NCI-H2081 (cell line): Measurements from ENCODE around the gene TNRC18.
"Not testable (repeated sequence)": the region's sequence is repeated elsewhere in the genome, so short reads cannot be mapped to it uniquely, and the experiment has no call there.

Experiments
- DNase-seq, 2 experiments: peaks; one replicate each; lab custom pipeline; 2025; lab: John Stamatoyannopoulos, UW

The TNRC18 gene

DNA sequence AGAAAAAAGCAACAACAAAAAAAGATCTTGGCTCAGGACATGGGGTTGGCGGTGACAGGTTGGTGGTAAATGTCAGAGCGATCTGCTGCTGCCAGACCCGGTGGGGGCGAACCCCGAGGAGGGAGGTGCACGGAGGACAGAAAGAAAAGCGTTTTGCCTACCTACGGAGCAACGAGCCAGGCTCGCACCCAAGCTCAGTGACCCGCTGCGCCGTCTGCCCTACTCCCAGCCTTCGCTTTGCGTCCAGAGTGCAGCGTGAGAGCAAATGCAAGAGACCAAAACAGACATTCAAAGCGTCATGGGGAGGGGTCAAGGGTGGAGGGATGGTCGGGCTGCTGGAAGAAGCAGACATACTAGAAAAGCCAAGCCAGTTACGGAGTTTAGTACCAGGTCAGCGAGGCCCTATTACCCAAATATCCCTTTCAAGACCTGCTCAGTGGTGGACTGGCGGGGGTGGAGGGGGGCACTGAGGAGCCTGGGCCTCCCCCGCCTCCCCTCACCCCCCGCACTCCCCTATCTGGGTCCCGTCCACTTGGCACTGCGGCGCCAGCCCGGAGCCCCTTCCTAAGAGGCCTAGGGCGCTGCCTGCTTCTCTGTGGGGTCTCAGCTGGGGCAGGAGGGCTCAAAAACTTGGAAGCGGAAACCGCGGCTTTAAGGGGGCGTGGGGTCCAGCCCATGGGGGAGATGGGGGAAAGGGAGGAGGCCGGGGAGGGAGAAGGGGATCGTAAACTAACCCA is 74.0 kb downstream of the TNRC18 start:
- DNase-seq = no peak

DNA sequence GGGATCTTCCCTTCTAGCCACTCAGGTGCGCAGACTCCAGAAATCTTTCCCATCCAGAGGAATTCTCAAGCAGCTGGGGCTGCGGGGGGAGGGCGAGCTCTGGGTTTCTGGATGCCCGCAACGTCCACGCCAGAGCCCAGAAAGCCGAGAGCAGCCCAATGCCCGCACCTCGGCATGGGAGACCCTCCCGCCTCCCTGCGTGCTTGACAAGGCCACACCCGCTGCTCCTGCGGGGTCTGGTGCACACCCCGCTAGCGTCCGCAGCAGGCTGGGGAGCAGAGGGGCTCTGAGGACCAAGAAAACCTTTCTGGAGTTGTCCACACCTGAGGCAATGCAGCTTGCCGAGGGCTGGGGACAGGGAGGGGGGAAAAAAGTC is 74.6 kb downstream of the TNRC18 start:
- no peak for DNase-seq

DNA sequence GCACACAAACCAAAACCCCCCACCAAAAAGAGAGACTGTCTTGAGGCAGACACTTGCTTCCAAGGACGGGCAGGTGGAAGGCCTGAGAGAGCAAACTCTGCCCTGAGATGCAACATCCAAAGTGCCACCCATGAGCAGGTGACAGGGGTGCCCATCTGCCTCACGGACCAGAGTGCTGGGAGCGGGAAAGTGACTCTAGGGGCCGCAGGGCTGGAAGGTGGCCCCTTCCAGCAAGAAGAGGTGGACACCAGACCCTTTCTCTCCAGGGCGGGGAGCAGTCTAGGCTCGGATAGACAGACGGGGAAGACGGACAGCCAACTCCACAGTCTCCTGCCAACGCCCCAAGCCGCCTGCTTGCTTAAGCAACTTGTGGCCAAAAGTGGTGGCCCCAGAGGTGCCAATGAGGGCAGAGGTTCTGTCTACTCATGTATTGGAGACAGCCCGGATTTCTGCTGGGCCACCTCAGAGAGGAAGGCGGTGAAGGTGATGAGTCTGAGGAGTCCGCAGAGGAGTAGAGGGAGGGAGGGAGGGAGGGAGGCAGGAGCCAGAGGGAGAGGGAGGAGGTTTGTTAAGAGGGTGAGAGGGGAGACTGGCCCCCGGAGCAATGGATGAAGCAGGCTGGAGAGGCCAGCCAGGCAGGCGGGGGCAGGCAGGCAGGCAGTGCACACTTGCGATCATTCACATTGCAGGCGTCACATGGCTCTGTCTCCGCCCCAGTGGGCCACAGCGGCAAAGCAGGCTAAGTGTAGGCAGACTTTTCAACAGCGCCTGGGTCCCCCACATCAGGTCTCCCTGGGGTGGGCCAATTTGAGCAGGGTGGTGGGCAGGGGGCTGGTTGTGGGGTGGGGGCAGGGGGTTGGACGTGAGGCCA is 75.3 kb downstream of the TNRC18 start:
- DNase-seq = no peak

DNA sequence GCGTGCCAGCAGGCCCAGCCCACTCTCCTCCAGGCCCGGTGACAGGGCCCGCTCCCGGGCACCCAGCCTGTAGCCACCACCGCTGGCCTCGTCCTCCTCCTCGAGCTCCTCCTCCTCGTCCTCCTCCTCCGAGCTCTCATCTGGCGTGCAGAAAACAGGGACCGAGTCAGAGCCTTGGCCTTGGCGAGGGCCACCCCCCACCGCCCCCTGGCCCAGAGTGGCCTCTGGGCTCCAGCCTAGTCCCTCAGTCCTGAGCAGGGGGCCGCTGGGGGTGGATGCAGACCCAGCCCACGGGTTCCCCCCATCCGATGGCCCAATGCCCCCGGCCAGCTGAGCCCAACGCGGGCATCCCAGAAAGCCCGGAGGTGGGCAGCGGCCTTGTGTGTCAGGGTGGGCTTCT is 78.0 kb downstream of the TNRC18 start:
- no peak for DNase-seq

DNA sequence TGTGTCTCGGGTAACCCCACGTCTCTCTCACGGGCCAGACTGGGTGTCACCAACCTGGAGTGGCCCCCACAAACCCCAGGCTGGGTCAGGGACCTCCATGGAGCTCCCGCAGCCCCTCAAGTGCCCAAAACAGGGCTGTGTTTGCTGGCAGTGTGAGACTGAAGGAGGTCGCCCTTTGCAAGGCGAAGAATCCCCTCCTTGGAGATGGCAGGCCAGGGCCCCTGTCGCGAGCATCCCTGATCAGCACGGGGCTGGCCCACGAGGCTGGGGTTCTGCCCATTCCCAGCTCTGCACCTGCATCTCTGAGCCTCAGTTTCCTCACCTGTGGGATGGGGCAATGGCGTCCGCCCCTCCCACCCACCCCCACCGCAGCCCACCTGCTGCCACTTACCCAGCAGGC is 78.5 kb downstream of the TNRC18 start:
- DNase-seq = no peak

DNA sequence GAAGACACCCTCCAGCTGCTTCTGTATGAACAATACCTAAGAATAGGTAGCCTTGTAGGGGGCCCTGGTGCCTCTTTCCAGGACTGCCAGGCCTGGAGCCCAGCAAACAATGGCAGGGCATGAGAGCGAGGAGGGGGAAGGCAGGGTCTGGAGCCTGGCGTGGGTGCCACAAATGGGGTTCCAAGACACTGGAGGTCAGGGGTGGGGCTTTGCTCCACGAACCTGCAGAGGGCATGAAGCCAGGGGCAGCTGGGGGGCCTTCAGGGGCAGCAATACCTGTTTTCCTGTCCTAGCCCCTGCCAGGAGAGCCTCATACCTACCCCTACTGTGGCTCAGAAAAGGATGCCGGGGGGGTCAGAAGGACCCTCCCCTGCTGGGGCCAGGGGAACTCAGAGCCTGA is 79.3 kb downstream of the TNRC18 start:
- no peak for DNase-seq

DNA sequence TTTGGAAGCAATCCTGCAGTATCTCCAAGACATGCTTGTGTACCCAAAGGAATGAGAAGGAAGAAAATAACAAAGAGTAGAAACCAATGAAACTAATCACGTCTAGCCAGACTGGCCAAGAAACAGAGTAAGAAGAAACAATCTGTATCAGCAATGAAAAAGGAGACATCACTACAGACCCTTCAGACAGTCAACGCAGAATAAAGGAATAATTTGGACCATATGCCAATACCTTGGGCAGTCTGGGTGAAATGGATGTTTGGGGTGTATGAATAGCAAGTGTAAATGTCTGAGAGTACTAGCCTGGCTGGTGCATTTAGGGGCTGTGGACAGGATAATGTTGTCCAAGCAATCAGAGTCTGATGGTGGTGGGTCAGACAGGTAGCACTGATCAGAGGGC is 79.8 kb downstream of the TNRC18 start:
- DNase-seq = no peak

DNA sequence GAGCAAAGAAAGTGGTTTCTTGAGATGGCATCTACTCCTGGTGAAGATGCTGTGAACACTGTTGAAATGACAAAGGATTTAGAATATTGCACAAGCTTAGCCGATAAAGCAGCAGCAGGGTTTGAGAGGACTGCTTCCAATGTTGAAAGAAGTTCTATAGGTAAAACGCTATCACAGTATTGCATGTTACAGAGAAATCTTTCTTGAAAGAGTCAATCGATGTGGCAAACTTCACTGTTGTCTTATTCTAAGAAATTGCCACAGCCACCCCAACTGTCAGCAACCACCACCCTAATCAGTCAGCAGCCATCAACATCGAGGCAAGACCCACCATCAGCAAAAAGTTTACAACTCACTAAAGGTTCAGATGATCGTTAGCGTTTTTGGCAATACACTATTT is 81.0 kb downstream of the TNRC18 start:
- DNase-seq = no peak

DNA sequence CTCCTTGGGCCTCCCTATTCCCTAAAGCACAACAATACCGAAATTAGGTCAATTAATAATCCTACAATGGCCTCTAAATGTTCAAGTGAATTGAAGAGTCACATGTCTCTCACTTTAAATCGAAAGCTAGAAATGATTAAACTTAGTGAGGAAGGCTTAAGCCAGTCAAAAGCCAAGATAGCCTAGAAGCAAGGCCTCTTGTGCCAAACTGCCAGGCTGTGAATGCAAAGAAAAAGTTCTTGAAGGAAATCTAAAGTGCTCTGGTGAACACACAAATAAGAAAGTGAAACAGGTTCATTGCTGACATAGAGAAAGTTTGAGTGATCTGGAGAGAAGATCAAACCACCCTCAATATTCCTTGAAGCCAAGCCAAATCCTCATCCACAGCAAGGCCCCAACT is 83.7 kb downstream of the TNRC18 start:
- no peak for DNase-seq

DNA sequence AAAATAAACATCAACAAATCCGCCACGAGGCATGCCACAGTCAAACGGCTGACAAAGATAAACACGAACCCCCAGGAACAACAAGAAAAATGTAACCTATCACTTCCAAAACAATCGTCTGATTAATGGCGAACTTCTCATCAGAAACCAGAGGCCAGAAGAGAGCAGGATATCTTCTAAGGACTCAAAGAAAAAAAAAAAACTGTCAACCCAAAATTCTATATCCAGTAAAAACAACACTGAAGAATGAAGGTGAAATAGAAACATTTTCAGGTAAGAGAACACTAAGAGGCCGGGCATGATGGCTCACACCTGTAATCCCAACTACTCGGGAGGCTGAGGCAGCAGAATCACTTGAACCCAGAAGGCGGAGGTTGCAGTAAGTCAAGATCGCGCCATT is 86.6 kb downstream of the TNRC18 start:
- DNase-seq = no peak

DNA sequence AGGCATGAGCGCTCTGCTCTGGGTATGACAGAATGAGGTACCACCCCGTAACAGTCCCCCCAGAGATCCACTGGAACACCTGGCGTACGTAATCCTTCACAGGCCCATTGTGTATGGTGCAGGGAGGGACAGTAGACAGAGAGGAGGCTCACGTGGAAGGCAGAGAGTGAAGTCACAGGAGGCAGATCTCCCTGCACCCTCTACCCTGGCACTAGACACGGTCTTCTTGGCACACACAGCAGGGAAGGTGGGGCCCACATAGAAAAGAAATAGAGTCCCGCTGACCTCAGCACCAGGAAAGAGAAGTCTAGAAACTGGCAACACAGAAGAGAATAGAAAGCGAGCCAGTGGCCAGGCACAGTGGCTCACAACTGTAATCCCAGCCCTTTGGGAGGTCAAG is 89.0 kb downstream of the TNRC18 start:
- no peak for DNase-seq

DNA sequence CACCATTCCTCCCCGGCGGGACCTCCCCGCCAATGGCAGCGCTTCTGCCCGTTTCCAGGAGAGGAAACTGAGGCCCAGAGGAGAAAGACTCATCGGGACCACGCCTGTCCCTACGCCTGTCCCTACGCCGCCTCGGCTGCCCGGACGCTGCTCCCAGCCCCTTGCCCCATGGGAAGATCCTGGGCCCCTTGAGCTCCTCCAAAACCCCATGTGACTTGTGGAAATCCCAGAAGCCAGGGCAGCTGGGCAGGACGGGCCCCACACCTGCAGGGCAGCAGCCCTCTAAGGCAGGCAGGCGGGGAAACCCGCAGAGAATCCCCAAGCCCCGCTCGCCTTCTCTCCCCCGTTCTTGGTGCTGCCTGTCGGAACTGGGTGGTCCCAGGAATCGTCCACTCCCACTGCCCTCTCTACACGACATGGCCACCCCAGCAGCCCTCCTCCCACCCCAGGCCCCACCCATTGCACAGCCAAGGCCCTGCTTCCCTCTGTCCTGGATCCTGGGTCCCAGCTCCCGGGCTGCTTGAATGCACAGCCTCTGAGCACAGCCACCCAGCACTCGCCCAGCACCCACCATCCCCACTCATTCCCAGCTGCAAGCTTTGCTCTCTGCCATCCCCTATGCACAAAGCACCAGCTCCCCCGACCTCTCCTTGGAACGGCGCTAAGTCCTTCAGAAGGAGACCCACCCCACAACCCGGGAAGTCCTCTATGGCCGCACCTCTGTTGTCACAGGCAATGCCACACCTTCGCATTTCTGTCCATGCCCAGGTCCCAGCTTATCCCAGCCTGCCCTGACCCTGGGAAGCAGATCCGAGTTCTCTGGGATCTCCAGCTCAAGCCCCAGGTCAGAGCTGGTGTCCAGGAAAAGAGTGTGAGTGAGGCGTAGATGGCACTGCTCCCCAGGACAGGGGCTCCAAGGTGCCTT is 90.3 kb downstream of the TNRC18 start:
- no peak for DNase-seq

DNA sequence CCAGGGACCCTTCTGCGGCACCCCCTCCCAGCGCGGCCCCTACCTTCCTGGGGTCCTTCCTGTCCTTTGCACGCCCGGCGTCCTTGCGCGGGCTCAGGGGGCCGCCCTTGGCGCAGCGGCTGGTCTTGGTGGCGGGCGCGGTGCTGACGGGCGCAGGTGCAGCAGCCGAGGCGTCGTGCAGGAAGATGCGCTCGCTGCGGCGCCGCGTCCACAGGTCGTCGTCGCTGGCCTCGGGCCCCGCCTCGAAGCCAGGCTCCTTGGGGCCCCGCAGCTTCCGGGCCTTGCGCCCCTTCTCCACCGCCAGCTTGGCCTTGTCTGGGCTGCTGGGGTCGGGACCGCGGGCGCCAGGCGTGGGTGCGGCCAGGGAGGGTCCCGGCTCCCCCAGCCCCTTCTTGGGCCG is 91.1 kb downstream of the TNRC18 start:
- no peak for DNase-seq

DNA sequence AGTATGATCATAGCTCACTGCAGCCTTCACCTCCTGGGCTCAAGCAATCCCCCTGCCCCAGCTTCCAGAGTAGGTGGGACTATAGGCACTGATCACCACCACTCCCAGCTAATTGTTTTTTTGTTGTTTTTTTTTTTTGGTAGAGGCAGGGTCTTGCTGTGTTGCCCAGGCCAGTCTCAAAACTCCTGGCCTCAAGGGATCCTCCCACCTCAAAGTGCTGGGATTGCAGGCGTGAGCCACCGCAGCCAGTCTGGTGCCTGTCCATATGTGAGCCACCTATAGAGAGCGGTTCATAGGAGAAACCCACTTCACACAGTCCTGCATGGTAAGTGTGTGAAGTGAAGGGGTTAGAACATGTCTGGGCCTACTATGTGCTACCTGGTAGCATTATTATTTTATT is 93.3 kb downstream of the TNRC18 start:
- no peak for DNase-seq

DNA sequence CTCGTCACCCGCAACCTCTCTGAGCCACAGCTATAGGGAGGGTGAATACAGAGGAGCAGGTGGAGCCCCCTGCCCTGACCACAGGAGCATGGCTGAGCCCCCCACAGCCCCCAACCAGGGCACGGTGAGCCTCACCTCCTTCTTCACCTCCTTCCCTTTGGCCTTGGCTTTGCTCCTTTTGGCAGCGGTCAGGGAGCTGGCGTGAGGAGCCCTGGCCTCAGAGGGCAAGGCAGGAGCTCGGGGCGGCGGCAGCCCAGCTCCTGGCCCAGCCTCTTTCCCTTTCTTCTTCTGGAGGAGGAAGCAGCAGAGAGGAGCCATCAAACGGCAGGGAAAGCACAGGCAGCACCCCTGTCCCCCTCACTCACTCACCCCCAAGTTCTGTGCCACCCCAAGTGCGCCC is 98.7 kb downstream of the TNRC18 start:
- DNase-seq = no peak

DNA sequence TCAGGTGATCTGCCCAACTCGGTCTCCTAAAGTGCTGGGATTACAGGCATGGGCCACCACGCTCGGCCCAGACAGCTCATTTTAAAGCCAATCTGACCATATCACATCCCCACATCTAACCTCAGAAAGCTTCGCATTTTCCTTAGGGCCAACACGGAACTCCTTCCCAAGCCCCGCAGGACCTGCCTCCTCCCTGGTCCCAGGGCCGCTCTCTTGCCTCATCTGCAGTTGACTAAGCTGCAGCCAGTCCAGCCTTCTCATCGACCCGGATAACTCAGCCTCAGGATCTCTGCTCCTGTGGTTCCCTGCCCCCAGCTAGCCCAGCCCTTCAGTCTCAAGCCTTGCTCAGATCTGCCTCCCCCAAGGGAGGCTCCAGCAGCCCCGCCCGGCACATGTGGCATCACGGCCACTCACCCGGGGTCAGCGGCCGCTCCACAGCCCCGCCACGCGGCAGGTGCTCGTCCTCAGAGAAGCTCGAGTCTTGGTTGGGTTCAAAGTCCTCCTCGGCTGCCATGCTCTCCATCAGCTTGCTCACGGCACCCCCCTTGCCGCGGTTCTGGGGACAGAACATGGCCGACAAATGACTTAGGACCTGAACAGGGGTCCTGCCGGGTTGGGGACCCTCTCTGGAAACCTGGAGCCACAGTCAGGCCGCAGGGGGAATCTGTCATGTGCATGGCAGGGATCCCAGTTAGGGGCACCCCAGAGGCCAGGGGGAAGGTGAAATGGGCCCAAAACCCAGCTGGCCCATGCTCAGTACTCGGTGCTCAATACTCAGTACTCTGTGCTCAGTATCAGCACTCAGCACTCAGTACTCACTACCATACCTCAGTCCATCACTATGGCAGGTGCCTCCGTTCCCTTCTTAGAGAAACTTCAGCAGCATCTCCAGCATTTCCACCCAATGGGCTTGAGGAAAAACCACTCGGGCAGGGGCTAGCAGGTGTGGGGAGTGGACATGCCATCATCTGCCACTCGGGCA is 99.5 kb downstream of the TNRC18 start:
- DNase-seq = not testable (repeated sequence)

DNA sequence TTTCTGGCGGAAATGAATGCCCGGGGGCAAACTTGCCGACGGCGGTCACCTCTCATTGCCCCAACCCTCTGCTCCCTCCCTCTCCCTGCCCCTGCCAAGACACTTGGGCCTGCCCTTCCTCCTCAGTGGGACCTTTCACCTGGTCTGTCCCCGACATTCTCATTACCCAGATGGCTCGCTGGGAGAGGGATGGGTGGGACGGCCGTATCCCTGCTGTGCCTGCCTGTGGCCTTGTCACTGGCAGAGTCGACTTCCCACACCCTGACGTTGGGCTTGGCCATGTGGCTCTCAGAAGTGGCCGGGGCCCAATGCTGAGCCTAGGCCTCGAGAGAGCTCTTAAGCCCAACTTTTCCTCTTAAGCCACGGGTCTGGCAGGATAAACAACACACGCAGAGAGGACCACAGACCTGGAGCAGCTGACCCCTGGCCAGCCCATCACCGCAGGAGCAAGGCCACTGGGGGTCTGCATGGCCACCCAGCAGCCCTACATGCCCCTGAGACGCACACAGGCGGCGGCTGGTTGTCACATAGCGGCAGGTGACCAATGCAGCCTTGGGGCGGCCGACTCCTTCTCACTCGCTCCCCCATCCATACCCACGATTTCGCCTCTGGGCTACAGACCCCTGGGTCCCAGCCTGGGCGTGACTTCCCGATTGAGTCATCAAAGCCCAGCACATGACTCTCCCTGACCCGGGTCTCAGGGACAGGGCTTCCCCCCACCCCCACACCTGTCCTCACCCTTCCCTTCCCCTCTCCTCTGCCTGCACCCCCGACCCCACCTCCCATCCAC is 100.8 kb downstream of the TNRC18 start:
- DNase-seq = no peak

DNA sequence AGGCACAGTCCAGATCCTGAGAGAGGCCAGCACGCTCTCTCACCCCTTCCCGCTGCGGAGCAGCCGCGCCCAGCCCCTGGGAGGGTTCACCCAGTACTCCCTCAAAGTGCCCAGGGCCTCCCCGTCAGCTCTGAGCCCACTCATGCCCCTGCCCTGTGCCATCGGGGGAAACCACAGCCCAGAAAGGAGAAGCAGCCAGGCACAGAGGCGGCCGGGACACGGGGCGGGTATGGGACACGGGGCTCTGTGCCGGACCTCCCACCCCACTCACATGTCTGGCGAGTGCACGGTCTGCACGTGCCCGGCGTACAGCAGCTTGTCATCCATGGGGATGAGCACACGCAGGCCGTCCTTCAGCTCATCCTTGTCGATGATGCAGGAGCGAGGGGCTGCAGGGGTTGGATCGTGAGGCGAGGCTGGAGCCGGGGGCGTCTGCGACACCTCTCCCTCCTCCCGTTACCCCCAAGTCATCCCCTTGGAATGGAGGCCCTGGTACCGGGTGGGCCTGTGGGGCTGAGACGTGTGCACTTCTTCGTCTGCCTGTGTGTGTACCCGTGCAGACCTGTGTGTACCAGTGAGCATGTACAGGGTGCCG is 102.7 kb downstream of the TNRC18 start:
- no peak for DNase-seq

DNA sequence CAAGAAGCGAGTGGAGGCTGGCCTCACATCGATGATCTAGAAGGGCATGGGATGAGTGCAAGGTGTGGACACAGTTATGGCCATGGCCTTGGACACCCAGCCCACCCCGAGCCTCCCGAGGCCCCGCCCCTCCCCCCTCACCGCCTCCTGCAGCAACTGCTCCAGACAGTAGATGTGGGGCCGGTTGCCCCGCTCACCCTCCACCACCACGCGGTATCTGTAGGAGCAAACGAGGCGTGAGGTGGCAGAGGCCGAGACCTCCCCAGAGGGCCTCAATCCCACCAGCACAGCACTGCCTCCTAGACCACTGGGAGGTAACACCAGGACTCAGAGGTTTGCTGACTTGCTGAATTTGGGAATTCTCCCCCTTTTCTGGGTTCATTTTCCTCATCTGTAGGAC is 103.2 kb downstream of the TNRC18 start:
- DNase-seq = no peak

DNA sequence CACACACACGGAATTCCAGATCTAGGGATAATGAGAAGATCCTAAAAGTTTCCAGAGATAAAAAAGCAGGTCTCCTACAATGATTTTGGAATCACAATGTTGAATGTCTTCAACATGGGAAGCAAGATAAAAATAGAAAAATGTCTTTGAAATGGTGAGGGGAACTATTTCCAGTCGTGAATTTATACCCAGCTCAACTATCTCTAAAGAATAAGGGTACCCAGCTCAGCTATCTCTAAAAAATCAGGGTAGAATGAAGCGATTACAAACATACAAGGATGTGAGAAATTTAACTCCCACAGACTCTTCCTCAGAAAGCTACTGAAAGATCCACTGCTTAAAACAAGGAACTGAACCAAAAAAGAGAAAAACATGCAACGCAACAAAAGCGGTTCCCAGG is 105.0 kb downstream of the TNRC18 start:
- not testable (repeated sequence) for DNase-seq
